ENCODE data around the gene KLF7.

Gene KLF7

DNA sequence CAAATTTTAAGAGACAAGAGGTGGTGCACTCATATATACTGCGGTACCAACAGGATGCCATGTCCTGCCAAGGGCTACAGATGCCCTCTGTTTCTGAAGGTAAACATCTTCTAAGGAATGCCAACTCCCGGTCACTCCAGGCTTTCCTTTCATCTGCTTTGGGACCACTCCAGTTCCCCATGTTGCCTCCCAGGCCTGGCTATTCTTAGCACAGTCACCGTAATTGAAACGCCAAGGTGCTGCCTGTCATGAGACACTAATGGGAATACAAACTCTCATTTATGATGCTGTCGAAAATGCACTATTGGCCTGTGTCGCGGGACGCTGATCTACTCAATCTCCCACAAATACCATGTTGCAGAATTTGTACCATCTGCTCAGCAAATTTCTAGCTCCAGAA is 79.6 kb downstream of the KLF7 start:
- Histone ChIP-seq H3K36me3 (ENCODE audit: control insufficient read depth, insufficient read depth, low read length, severe bottlenecking) (peaks cover 66% of the 10 kb centered on the region), H3K4me1 (ENCODE audit: control insufficient read depth, insufficient read depth, low read length) (peaks cover 23% of the 10 kb centered on the region), H3K9me3 (ENCODE audit: control insufficient read depth, low read length) (no peaks in the 10 kb centered on the region), H3K4me3 (ENCODE audit: low read length) (no peak overlapping the region), H3K27me3 (replicated peaks; ENCODE audit: control insufficient read depth, insufficient read depth, low read length) (no peaks in the 10 kb centered on the region), H3K9ac (ENCODE audit: low read length) (no peak overlapping the region)
- DNase-seq (ENCODE audit: low read depth) = no peak

DNA sequence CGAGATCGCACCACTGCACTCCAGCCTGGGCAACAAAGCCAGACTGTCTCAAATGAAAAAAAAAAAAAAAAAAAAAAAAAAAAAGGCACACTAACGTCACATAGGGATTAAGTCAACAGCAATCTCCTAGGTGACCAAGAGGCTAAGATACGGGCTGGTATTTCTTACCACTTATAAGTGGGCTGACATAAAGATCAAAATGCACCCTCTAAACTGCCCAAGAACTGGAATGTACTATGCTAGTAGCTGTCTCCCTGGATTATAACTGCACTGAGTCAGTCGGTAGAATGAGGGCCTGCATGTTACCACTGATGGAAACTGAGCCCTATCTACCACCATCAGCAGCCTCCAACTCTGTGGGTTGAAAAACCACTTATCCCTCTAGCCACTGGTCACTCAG is 80.6 kb downstream of the KLF7 start:
- Histone ChIP-seq H3K4me3 (ENCODE audit: low read length) (no peak overlapping the region), H3K9me3 (ENCODE audit: control insufficient read depth, low read length) (no peaks in the 10 kb centered on the region), H3K4me1 (ENCODE audit: control insufficient read depth, insufficient read depth, low read length) (peaks cover 19% of the 10 kb centered on the region), H3K27me3 (replicated peaks; ENCODE audit: control insufficient read depth, insufficient read depth, low read length) (no peaks in the 10 kb centered on the region), H3K36me3 (ENCODE audit: control insufficient read depth, insufficient read depth, low read length, severe bottlenecking) (peaks cover 70% of the 10 kb centered on the region), H3K9ac (ENCODE audit: low read length) (no peak overlapping the region)
- no peak for DNase-seq (ENCODE audit: low read depth)

DNA sequence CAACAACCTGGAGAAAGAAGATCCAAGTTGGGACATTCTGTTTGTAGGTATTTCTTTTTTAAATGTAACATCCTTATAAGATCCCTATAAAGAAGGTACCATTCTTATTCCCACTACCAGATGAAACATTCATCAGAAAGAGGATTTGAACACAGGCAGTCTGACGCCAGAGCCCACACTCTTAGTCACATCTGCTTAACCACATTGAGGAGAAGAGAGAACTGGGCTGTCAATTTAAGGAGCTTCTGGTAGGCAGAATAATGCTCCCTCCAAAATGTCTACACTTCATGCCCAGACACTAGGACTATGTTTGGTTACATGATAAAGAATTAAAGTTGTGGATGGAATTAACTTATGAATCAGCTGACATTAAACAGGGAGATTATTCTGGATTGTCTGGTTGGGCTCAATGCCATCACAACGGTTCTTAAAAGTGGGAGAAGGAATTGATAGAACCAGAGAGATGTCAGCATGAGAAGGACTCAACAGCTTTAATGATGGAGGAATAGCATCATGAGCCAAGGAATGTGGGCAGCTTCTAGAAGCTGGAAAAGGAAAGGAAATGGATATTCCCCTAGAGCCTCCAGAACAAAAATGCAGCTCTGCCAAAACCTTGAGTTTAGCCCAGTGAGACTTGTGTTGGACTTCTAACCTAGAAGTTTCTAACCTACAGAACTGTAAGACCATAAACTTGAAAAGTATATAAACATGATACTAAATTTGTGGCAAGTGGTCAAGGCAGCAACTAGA is 82.2 kb downstream of the KLF7 start:
- no peak for DNase-seq (ENCODE audit: low read depth)
- H3K9me3 ChIP-seq (ENCODE audit: control insufficient read depth, low read length) = no peaks in the 10 kb centered on the region
- no peaks in the 10 kb centered on the region for H3K27me3 ChIP-seq (replicated peaks; ENCODE audit: control insufficient read depth, insufficient read depth, low read length)
- H3K4me1 ChIP-seq (ENCODE audit: control insufficient read depth, insufficient read depth, low read length) = peaks cover 8% of the 10 kb centered on the region
- H3K9ac ChIP-seq (ENCODE audit: low read length) = no peak overlapping the region
- H3K4me3 ChIP-seq (ENCODE audit: low read length) = no peak overlapping the region
- H3K36me3 ChIP-seq (ENCODE audit: control insufficient read depth, insufficient read depth, low read length, severe bottlenecking) = peaks cover 82% of the 10 kb centered on the region

DNA sequence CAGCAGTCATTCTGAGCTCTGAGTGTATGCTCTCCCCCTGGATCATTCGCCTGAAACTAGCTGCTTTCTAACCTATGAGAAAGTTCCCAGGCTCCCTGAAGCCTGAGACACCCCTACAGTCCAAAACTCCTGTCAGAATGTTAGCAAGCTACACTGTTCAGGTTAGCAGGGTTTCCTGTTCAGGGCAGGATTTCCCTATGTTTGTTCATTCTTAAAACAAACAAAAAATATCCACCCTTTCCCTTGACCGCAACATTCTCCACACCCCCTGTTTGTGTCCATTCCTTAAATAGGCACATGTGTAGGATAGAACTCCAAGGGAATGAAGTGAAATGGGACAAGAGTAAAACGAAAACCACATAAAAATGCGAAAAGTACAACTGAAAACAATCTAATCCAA is 83.1 kb downstream of the KLF7 start:
- H3K9me3 ChIP-seq (ENCODE audit: control insufficient read depth, low read length) = no peaks in the 10 kb centered on the region
- DNase-seq (ENCODE audit: low read depth) = no peak
- no peaks in the 10 kb centered on the region for H3K27me3 ChIP-seq (replicated peaks; ENCODE audit: control insufficient read depth, insufficient read depth, low read length)
- H3K4me3 ChIP-seq (ENCODE audit: low read length) = no peak overlapping the region
- peaks cover 8% of the 10 kb centered on the region for H3K4me1 ChIP-seq (ENCODE audit: control insufficient read depth, insufficient read depth, low read length)
- peaks cover 89% of the 10 kb centered on the region for H3K36me3 ChIP-seq (ENCODE audit: control insufficient read depth, insufficient read depth, low read length, severe bottlenecking)
- no peak overlapping the region for H3K9ac ChIP-seq (ENCODE audit: low read length)

DNA sequence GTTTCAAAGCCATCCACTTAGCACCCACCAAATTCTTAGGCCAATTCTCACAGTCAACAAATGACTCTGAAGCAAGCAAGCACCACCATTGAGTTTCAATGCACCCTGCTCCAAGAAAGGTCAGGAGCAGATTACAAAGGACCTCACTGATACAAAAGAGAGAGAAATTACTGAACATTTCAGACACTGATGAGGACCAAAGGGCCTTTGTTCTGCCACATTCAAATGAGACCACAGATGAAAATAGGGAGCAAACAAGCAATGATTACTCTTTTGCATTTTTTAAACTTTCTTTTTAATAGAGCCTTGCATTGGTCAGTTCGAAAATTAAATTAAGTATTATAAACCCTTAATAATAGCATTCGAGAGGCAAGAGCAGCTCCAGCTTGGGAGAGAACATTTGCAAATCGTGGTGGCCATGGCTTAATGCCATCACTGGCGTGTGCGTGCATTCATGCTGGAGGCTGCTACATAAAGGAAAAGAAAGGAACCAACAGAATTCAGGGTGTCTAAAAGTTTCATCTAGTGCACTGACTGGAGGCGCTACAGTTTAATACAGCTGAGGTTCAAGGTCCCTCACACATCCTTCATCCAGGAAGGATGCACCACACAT is 87.5 kb downstream of the KLF7 start:
- Histone ChIP-seq H3K27me3 (replicated peaks; ENCODE audit: control insufficient read depth, insufficient read depth, low read length) (no peaks in the 10 kb centered on the region), H3K9me3 (ENCODE audit: control insufficient read depth, low read length) (no peaks in the 10 kb centered on the region), H3K4me1 (ENCODE audit: control insufficient read depth, insufficient read depth, low read length) (peaks cover 14% of the 10 kb centered on the region), H3K36me3 (ENCODE audit: control insufficient read depth, insufficient read depth, low read length, severe bottlenecking) (peaks cover 56% of the 10 kb centered on the region), H3K4me3 (ENCODE audit: low read length) (no peak overlapping the region), H3K9ac (ENCODE audit: low read length) (no peak overlapping the region)
- DNase-seq (ENCODE audit: low read depth) = no peak

DNA sequence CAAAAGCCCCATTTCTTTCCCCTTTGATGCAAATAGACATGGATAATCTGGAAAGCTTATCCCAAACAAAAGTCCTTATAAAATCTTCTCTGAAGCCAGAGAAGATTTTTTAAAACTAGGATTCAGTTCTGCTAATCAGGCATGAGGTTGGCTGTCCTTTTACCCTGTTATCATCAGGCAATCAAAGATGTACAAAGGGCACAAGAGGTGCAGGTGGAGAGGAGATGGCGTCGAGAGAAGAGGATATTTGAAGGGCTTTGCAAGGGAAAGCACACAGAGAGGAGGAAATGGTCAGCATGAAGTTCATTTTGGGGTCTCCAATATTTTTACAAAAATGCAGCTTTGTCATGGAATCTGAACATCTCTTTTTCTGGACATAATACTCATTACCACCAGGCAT is 88.5 kb downstream of the KLF7 start:
- no peak overlapping the region for H3K4me3 ChIP-seq (ENCODE audit: low read length)
- H3K9me3 ChIP-seq (ENCODE audit: control insufficient read depth, low read length) = no peaks in the 10 kb centered on the region
- peaks cover 13% of the 10 kb centered on the region for H3K4me1 ChIP-seq (ENCODE audit: control insufficient read depth, insufficient read depth, low read length)
- H3K27me3 ChIP-seq (replicated peaks; ENCODE audit: control insufficient read depth, insufficient read depth, low read length) = no peaks in the 10 kb centered on the region
- H3K9ac ChIP-seq (ENCODE audit: low read length) = no peak overlapping the region
- H3K36me3 ChIP-seq (ENCODE audit: control insufficient read depth, insufficient read depth, low read length, severe bottlenecking) = peaks cover 47% of the 10 kb centered on the region
- no peak for DNase-seq (ENCODE audit: low read depth)

DNA sequence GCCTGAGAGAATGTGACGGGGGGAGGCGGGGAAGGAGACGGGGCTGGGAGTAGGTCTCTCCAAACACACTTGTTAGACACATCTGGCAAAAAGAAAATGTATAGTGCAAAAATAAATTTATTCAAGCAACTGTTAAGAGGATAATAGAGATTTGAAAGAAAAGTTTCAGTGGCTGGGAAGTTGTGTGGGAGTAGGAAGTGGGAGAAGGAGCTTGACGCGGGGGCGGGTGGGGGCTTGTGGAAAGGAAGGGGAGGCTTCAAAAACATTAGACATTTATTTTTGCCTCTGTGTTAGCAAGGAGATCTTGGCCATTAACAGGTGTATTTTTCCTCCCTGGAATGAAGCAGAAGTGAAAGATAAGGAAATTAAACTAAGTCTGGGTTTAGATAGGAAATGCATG is 90.3 kb downstream of the KLF7 start:
- H3K9ac ChIP-seq (ENCODE audit: low read length) = no peak overlapping the region
- no peak for DNase-seq (ENCODE audit: low read depth)
- peaks cover 13% of the 10 kb centered on the region for H3K4me1 ChIP-seq (ENCODE audit: control insufficient read depth, insufficient read depth, low read length)
- no peak overlapping the region for H3K4me3 ChIP-seq (ENCODE audit: low read length)
- H3K36me3 ChIP-seq (ENCODE audit: control insufficient read depth, insufficient read depth, low read length, severe bottlenecking) = peaks cover 30% of the 10 kb centered on the region
- H3K27me3 ChIP-seq (replicated peaks; ENCODE audit: control insufficient read depth, insufficient read depth, low read length) = no peaks in the 10 kb centered on the region
- no peaks in the 10 kb centered on the region for H3K9me3 ChIP-seq (ENCODE audit: control insufficient read depth, low read length)

DNA sequence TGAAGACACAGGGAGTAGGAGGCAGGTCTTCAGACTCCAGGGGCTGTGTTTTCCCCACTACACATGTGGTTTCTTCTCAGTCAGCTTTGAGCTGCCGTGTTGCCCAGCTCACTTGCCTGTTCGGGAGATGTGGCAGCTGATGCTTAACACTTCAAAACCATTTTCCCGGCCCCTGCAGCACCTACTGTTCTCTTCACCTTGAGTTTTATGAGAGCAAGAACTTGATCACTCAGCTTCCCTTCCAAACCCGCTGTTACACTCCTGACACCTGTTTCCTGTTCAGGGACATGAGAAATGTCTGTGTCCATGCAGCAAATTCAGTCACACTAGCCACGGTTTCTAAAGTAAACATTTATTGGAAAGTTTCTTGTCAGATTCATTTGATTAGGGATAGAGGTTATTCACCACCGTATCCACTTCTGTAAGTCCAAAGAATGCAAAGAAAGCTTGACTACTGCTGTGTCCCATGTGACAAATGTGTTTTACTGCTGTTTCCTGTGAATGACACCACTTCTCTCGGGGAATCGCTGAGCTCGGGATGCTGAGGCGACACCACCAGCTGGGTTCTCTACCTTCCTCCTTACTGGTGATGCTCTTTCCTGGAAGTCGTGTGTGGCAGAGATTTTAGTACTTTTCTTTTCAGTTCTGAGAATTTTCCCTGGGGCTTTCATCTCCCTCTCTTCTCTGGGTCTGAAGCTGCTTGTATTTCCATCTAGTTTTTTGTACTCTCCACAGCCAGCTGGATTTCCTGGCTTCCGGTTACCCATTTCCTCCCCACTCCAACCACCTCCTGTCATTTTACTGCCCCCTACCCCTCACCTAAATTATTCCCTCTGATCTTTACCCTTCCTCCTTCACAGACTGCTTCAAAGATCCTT is 91.7 kb downstream of the KLF7 start:
- no peaks in the 10 kb centered on the region for H3K27me3 ChIP-seq (replicated peaks; ENCODE audit: control insufficient read depth, insufficient read depth, low read length)
- peak overlapping the region; percentile 55 for H3K4me3 ChIP-seq (ENCODE audit: low read length)
- H3K9me3 ChIP-seq (ENCODE audit: control insufficient read depth, low read length) = no peaks in the 10 kb centered on the region
- no peak for DNase-seq (ENCODE audit: low read depth)
- peaks cover 13% of the 10 kb centered on the region for H3K4me1 ChIP-seq (ENCODE audit: control insufficient read depth, insufficient read depth, low read length)
- H3K9ac ChIP-seq (ENCODE audit: low read length) = no peak overlapping the region
- peaks cover 15% of the 10 kb centered on the region for H3K36me3 ChIP-seq (ENCODE audit: control insufficient read depth, insufficient read depth, low read length, severe bottlenecking)

DNA sequence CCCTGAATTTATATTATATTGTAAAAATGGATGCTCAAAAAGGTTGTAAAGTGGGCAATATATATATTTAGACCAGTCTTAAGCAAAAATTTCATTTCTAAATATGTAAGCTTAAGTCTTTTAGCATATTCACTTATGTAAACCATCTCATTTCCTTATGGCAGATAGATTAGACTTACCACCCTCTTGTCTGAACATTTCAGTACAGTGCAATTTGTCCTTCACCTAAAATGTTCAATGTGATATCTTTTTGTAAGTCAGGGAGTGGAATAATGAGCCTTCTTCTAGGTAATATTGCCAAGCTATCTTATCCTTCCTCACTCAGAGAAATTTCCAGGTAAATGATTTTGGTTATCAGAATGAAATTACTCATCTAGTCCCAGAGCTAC is 92.3 kb downstream of the KLF7 start:
- Histone ChIP-seq H3K27me3 (replicated peaks; ENCODE audit: control insufficient read depth, insufficient read depth, low read length) (no peaks in the 10 kb centered on the region), H3K9me3 (ENCODE audit: control insufficient read depth, low read length) (no peaks in the 10 kb centered on the region), H3K4me3 (ENCODE audit: low read length) (no peak overlapping the region), H3K9ac (ENCODE audit: low read length) (no peak overlapping the region), H3K36me3 (ENCODE audit: control insufficient read depth, insufficient read depth, low read length, severe bottlenecking) (peaks cover 11% of the 10 kb centered on the region), H3K4me1 (ENCODE audit: control insufficient read depth, insufficient read depth, low read length) (peaks cover 13% of the 10 kb centered on the region)
- no peak for DNase-seq (ENCODE audit: low read depth)

DNA sequence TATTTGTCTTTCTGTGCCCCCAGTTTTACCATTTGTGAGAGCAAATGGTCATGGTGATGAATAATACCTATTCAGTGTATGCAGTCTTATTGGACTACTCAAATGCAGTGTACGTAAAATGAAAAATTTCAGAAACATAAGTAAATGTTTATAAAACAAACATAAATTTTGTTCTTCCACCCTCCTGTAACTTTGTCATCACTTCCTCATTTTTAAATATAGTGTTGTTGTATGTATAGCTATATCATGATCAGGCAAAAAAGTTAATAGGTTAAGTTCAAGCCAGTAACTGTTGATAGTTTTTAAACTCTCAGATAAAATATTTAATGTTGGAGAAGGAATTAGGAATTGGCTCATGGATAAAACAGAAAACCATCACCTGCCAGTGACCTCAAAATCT is 93.2 kb downstream of the KLF7 start:
- no peak overlapping the region for H3K9ac ChIP-seq (ENCODE audit: low read length)
- no peak overlapping the region for H3K4me3 ChIP-seq (ENCODE audit: low read length)
- H3K4me1 ChIP-seq (ENCODE audit: control insufficient read depth, insufficient read depth, low read length) = peaks cover 13% of the 10 kb centered on the region
- H3K36me3 ChIP-seq (ENCODE audit: control insufficient read depth, insufficient read depth, low read length, severe bottlenecking) = peaks cover 5% of the 10 kb centered on the region
- no peak for DNase-seq (ENCODE audit: low read depth)
- H3K9me3 ChIP-seq (ENCODE audit: control insufficient read depth, low read length) = no peaks in the 10 kb centered on the region
- no peaks in the 10 kb centered on the region for H3K27me3 ChIP-seq (replicated peaks; ENCODE audit: control insufficient read depth, insufficient read depth, low read length)

DNA sequence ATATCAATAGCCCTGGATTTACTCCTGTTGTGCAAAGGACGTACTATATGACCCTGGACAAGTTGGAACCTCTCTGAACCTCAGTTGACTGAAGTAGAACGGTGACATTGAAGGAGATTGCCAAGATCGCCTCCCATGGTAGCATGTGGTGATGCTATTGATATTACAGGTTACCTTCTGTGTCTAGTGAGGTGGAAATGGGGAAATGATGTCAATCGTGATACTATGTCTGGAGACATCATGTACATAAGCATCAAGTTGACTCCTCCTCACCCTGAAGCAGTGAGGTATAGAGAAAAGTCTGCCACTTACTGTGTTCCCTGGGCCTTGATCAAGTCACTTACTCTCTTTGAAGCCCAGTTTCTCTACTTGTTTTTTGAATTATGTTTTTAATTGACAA is 93.9 kb downstream of the KLF7 start:
- Histone ChIP-seq H3K9me3 (ENCODE audit: control insufficient read depth, low read length) (no peaks in the 10 kb centered on the region), H3K4me3 (ENCODE audit: low read length) (no peak overlapping the region), H3K9ac (ENCODE audit: low read length) (no peak overlapping the region), H3K27me3 (replicated peaks; ENCODE audit: control insufficient read depth, insufficient read depth, low read length) (no peaks in the 10 kb centered on the region), H3K4me1 (ENCODE audit: control insufficient read depth, insufficient read depth, low read length) (peaks cover 13% of the 10 kb centered on the region), H3K36me3 (ENCODE audit: control insufficient read depth, insufficient read depth, low read length, severe bottlenecking) (no peaks in the 10 kb centered on the region)
- no peak for DNase-seq (ENCODE audit: low read depth)

Measured in adipocyte (in vitro differentiated cells).